Endothelial cell of umbilical vein (primary cell): Measurements from ENCODE around the gene UGCG. TPM values are rescaled to one million over a fixed set of nuclear protein-coding genes. Genes with fewer than 3 reads are reported as not detected.

Experiments
- BruUV-seq: library from RNA; stranded (reverse); fragments of 400-500 nt; replicated peaks from 2 replicates; lab custom pipeline; 2021; lab: Mats Ljungman, UMichigan
- CTCF ChIA-PET: fragments of 300-600, 350-600 bp; sonication (Branson Sonifier 250); formaldehyde crosslinking; loops from one replicate; lab custom pipeline; 2021; ENCODE audit warnings: antibody characterized with exemption, inconsistent platforms; lab: Charles Lee
- POLR2A ChIA-PET: fragments of 300-600, 350-600 bp; sonication (Branson Sonifier 250); formaldehyde crosslinking; loops from one replicate; lab custom pipeline; 2021; ENCODE audit warnings: antibody characterized with exemption, inconsistent platforms; lab: Charles Lee
- DNase-seq: peaks from one replicate; pipeline ENCODE4 v3.0.0-alpha.2; 2011; ENCODE audit warnings: low read depth, low spot score
- FAIRE-seq: peaks from 2 replicates; lab custom pipeline; 2011; peaks lifted over from hg19 to GRCh38; lab: Jason Lieb, UNC
- H2AFZ ChIP-seq: 2 replicates; pipeline ENCODE4 v1.6.0; 2012; ENCODE audit warnings: low read depth, low read length, control low read depth, inconsistent platforms
- H3K27ac ChIP-seq: 2 replicates; pipeline ENCODE4 v1.5.1; 2011; ENCODE audit warnings: low read depth, mild to moderate bottlenecking, control low read depth, low read length, moderate library complexity; ENCODE audit not compliant: insufficient read depth
- H3K27me3 ChIP-seq, 2 experiments: 2 replicates each; pipeline versions ENCODE4 v1.6.0 to v1.6.1; 2011; ENCODE audit warnings: low read length in 2 of 2, mixed read lengths in 1 of 2; ENCODE audit not compliant: control insufficient read depth in 2 of 2, insufficient read depth in 2 of 2
- H3K36me3 ChIP-seq, 2 experiments: 2 replicates in 1 of 2; 3 replicates in 1 of 2; pipeline ENCODE4 v1.5.1; 2011; ENCODE audit warnings: low read length in 2 of 2, mild to moderate bottlenecking in 1 of 2, moderate library complexity in 1 of 2; ENCODE audit not compliant: control insufficient read depth in 2 of 2, insufficient read depth in 2 of 2; ENCODE audit errors: extremely low read depth in 1 of 2
- H3K4me1 ChIP-seq: 3 replicates; pipeline ENCODE4 v1.5.1; 2011; ENCODE audit warnings: mild to moderate bottlenecking, low read length; ENCODE audit not compliant: control insufficient read depth, insufficient read depth; ENCODE audit errors: extremely low read depth
- H3K4me2 ChIP-seq: 2 replicates; pipeline ENCODE4 v1.6.1; 2011; ENCODE audit warnings: low read length, control low read depth, mixed read lengths; ENCODE audit not compliant: insufficient read depth
- H3K4me3 ChIP-seq, 3 experiments: fragments of 200-600 bp in 1 of 3; sonication (generic), shearing (Covaris generic) in 1 of 3; replicated peaks in 1 of 3; 2 replicates each; pipeline ENCODE4 v1.5.1; 2011 to 2016; ENCODE audit warnings: control low read depth in 3 of 3, low read length in 3 of 3, mild to moderate bottlenecking in 2 of 3, inconsistent platforms in 1 of 3, low read depth in 1 of 3, moderate library complexity in 1 of 3; ENCODE audit not compliant: insufficient read depth in 1 of 3
- H3K79me2 ChIP-seq: 2 replicates; pipeline ENCODE4 v1.6.0; 2012; ENCODE audit warnings: low read length, inconsistent platforms; ENCODE audit not compliant: control insufficient read depth, insufficient read depth
- H3K9ac ChIP-seq: replicated peaks from 2 replicates; pipeline ENCODE3; 2011; ENCODE audit warnings: low read length, control low read depth; ENCODE audit not compliant: insufficient read depth; ENCODE audit errors: extremely low read depth
- H3K9me1 ChIP-seq: replicated peaks from 3 replicates; pipeline ENCODE4 v1.6.0; 2011; ENCODE audit warnings: mild to moderate bottlenecking, low read length; ENCODE audit not compliant: control insufficient read depth, insufficient read depth; ENCODE audit errors: extremely low read depth
- H3K9me3 ChIP-seq: replicated peaks from 2 replicates; pipeline ENCODE4 v1.5.1; 2012; ENCODE audit warnings: low read length, inconsistent platforms; ENCODE audit not compliant: control insufficient read depth, insufficient read depth
- H4K20me1 ChIP-seq: replicated peaks from 2 replicates; pipeline ENCODE3; 2011; ENCODE audit warnings: mild to moderate bottlenecking, low read length; ENCODE audit not compliant: control insufficient read depth, insufficient read depth; ENCODE audit errors: extremely low read depth
- EZH2 ChIP-seq: IDR thresholded peaks from 2 replicates; pipeline ENCODE4 v1.6.1; 2012; ENCODE audit warnings: borderline replicate concordance, low read depth, mild to moderate bottlenecking, moderate library complexity, low read length, inconsistent platforms; ENCODE audit not compliant: severe bottlenecking
- FOS ChIP-seq: IDR thresholded peaks from 2 replicates; pipeline ENCODE4 v1.6.1; 2011; ENCODE audit warnings: mild to moderate bottlenecking, low read length, moderate library complexity, borderline replicate concordance; ENCODE audit not compliant: insufficient read depth
- GATA2 ChIP-seq: IDR thresholded peaks from 2 replicates; pipeline ENCODE4 v1.7.0; 2011; ENCODE audit warnings: low read depth, mild to moderate bottlenecking, moderate library complexity, mixed read lengths, low read length; ENCODE audit not compliant: insufficient read length, insufficient read depth
- JUN ChIP-seq: IDR thresholded peaks from 2 replicates; pipeline ENCODE4 v1.6.1; 2011; ENCODE audit warnings: borderline replicate concordance, low read depth; ENCODE audit not compliant: insufficient read length, insufficient read depth
- MYC ChIP-seq: IDR thresholded peaks from one replicate; pipeline ENCODE4 v1.6.1; 2011; ENCODE audit warnings: mild to moderate bottlenecking, low read depth, low read length
- POLR2A ChIP-seq: IDR thresholded peaks from 2 replicates; pipeline ENCODE4 v1.6.1; 2012; ENCODE audit warnings: low read depth, mild to moderate bottlenecking, control low read depth, low read length
- POLR2AphosphoS5 ChIP-seq: IDR thresholded peaks from 2 replicates; pipeline ENCODE4 v1.6.1; 2012; ENCODE audit warnings: low read depth, mild to moderate bottlenecking, control low read depth, low read length, moderate library complexity; ENCODE audit not compliant: insufficient read depth
- dilution Hi-C: fragments of 300-500 bp; cut with MboI; formaldehyde crosslinking; loops from one replicate; pipeline ENCODE4 v1.15.0; 2019; ENCODE audit warnings: low sequenced_read_pairs; ENCODE audit not compliant: extremely low pct_ligation_motif_present
- intact Hi-C: fragments of 100-400 bp; cut with micrococcal nuclease; formaldehyde crosslinking; loops from one replicate; pipeline ENCODE4 v1.10.0; 2022
- polyA plus RNA-seq, 4 experiments: library from polyadenylated mRNA; depleted of rRNA in 3 of 4; stranded (reverse) in 3 of 4; unstranded in 1 of 4; fragments of >200 nt; gene quantifications; 2 replicates each; pipeline versions ENCODE4 v1.2.1 to v1.2.3, GENCODE V29; 2011 to 2012; ENCODE audit warnings: missing spikeins in 1 of 4
- total RNA-seq: library from RNA; stranded (reverse); gene quantifications from 2 replicates; pipeline ENCODE4 v1.2.3, GENCODE V29; 2021
- TF ChIP-seq, protein P1 (sequence below), 2 donors: IDR thresholded peaks; 1 replicate in 1 of 2; 2 replicates in 1 of 2; pipeline ENCODE4 v1.5.1; 2011; ENCODE audit warnings: low read length in 2 of 2, mild to moderate bottlenecking in 2 of 2, moderate library complexity in 2 of 2, control low read depth in 1 of 2, inconsistent platforms in 1 of 2, low read depth in 1 of 2; ENCODE audit not compliant: insufficient read depth in 1 of 2; ENCODE audit errors: extremely low read depth in 1 of 2
- TF ChIP-seq, protein P2 (sequence below): IDR thresholded peaks from 2 replicates; pipeline ENCODE4 v1.6.1; 2011; ENCODE audit not compliant: insufficient read depth, insufficient read length

UGCG gene
- total and polyA plus RNA-seq, 2 donors (not counting 3 experiments of a cell fraction or from before 2014, with no cell fraction given) = 28.5 to 38.5 TPM

DNA sequence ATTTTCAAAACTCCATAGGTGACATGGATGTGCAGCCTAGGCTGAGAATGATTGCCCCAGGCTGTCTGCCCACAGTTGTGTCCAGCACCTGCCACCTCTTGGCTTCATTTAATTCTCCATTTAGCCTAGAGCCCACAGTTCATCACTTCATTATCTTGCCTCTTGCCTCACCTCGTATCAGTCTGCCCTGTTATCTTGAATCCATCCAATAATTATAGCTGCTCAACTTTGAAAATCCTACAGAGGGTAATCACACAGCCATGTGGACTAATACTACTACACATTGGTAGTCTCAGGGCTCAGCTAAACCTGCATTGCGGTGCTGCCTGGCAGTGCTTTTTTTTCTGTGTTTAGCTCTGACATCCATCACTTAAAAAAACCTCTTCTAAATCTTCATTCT is 7.4 kb downstream of the UGCG start:
- Histone ChIP-seq H3K4me1 (peaks cover 28% of the 10 kb centered on the region), H4K20me1 (peaks cover 8% of the 10 kb centered on the region), H2AFZ (no peak overlapping the region), H3K9me3 (no peaks in the 10 kb centered on the region), H3K27me3 (no peaks in the 10 kb centered on the region), H3K4me2 (no peak overlapping the region), H3K9me1 (no peaks in the 10 kb centered on the region), H3K79me2 (peaks cover 100% of the 10 kb centered on the region), H3K27ac (no peak overlapping the region), H3K9ac (no peak overlapping the region), H3K4me3 (no peak overlapping the region), H3K36me3 (peaks cover 0 to 2% of the 10 kb centered on the region in 2 experiments)
- DNase-seq = no peak
- intact Hi-C loops = no loop called here
- ChIA-PET CTCF (interaction anchor here (0.9 to 1.5 kb wide), 3 partner anchors 76 to 167 kb away, joined by 3 read pairs; no protein-coding TSS in a partner anchor), POLR2A (no interaction called here)
- FAIRE-seq = no peak
- dilution Hi-C loops = no loop called here
- no peak for TF ChIP-seq JUN
- TF ChIP-seq, protein P1, sequence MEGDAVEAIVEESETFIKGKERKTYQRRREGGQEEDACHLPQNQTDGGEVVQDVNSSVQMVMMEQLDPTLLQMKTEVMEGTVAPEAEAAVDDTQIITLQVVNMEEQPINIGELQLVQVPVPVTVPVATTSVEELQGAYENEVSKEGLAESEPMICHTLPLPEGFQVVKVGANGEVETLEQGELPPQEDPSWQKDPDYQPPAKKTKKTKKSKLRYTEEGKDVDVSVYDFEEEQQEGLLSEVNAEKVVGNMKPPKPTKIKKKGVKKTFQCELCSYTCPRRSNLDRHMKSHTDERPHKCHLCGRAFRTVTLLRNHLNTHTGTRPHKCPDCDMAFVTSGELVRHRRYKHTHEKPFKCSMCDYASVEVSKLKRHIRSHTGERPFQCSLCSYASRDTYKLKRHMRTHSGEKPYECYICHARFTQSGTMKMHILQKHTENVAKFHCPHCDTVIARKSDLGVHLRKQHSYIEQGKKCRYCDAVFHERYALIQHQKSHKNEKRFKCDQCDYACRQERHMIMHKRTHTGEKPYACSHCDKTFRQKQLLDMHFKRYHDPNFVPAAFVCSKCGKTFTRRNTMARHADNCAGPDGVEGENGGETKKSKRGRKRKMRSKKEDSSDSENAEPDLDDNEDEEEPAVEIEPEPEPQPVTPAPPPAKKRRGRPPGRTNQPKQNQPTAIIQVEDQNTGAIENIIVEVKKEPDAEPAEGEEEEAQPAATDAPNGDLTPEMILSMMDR (IDR thresholded peaks at IDR 0.05; ENCODE audit: extremely low read depth in 1 of 2, insufficient read depth in 1 of 2, low read depth in 1 of 2, low read length in 2 of 2) = no peak
- no peak for TF ChIP-seq EZH2
- TF ChIP-seq, protein P2, sequence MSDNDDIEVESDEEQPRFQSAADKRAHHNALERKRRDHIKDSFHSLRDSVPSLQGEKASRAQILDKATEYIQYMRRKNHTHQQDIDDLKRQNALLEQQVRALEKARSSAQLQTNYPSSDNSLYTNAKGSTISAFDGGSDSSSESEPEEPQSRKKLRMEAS = no peak
- TF ChIP-seq POLR2AphosphoS5 = no peak
- no peak for TF ChIP-seq GATA2
- no peak for TF ChIP-seq MYC
- no peak for TF ChIP-seq FOS
- TF ChIP-seq POLR2A = no peak
- BruUV-seq = no TSS peak
